Vein endothelial cell (primary cell): ENCODE results near the gene TBCEL. TPM values are rescaled to one million over a fixed set of nuclear protein-coding genes. Genes with fewer than 3 reads are reported as not detected.

Source experiments
- total RNA-seq: library from RNA; depleted of rRNA; stranded (reverse); fragments of >200 nt; gene quantifications from 2 replicates; pipeline ENCODE4 v1.2.3, GENCODE V29; 2012

The TBCEL gene
- 23.5 and 32.9 TPM in 2 replicates for total RNA-seq

GRCh38 chr11:121023848-121024751 lies at the start of gene TBCEL:
Gene TBCEL, plus strand, starts transcription at chr11:121024102. Its CDS starts 21,589 bp downstream, at chr11:121045691.

GRCh38 chr11:121100943-121101342 lies 77.0 kb downstream of the TBCEL start, which contains the start of gene TECTA:
Gene TECTA, plus strand, starts transcription at chr11:121101243. Its CDS starts 1,423 bp downstream, at chr11:121102666.

Other genes with a start within 250 kb of the TBCEL start
- gene TECTA, start 77.1 kb downstream of the TBCEL start, total RNA-seq = 0.33 and 0.67 TPM in 2 replicates